Astrocyte of the cerebellum (primary cell): ENCODE results near the gene GNPDA1.

Source experiments
- DNase-seq: peaks from one replicate; pipeline ENCODE4 v3.0.0-alpha.2; 2011; ENCODE audit warnings: low read depth
- H3K4me3 ChIP-seq: 2 replicates; pipeline ENCODE4 v1.5.1; 2011; ENCODE audit warnings: mild to moderate bottlenecking, low read depth, low read length, moderate library complexity
- CTCF ChIP-seq: IDR thresholded peaks from 2 replicates; pipeline ENCODE4 v1.5.1; 2012; ENCODE audit warnings: low read length, low read depth, moderate library complexity, mild to moderate bottlenecking; ENCODE audit errors: missing control alignments
- in situ Hi-C: cut with HindIII; loops from 2 replicates; pipeline ENCODE4 v1.10.0; 2017; ENCODE audit warnings: low sequenced_read_pairs

GNPDA1 gene

GRCh38 chr5:142000704-142001484 lies 11.9 kb downstream of the GNPDA1 start:
- DNase-seq = no peak
- peak; percentile 43 for TF ChIP-seq CTCF

GRCh38 chr5:142000173-142000572 lies 12.7 kb downstream of the GNPDA1 start:
- no peak for TF ChIP-seq CTCF
- H3K4me3 ChIP-seq = no peak overlapping the region
- in situ Hi-C loops = no loop called here

More at GRCh38 chr5:142000704-142001484, 11.9 kb downstream of the GNPDA1 start:
- H3K4me3 ChIP-seq = no peak overlapping the region
- in situ Hi-C loops = no loop called here

GRCh38 chr5:141997358-141997960 lies 15.4 kb downstream of the GNPDA1 start:
- no peak for TF ChIP-seq CTCF
- no peak for DNase-seq
- H3K4me3 ChIP-seq = no peak overlapping the region
- in situ Hi-C loops = loop anchor here (5.0 kb wide), 1 partner anchor 150 kb away; no protein-coding TSS in a partner anchor

More at GRCh38 chr5:142000173-142000572, 12.7 kb downstream of the GNPDA1 start:
- DNase-seq = no peak

- TF ChIP-seq CTCF = no peak
These were observed 17.2 kb downstream of the GNPDA1 start for GRCh38 chr5:141995656-141996055.

GRCh38 chr5:141994511-141995136 lies 18.2 kb downstream of the GNPDA1 start:
- H3K4me3 ChIP-seq = no peak overlapping the region
- in situ Hi-C loops = loop anchor here (5.0 kb wide), 1 partner anchor 153 kb away; no protein-coding TSS in a partner anchor
- no peak for TF ChIP-seq CTCF
- no peak for DNase-seq

More at GRCh38 chr5:141995656-141996055, 17.2 kb downstream of the GNPDA1 start:
- no peak for DNase-seq
- in situ Hi-C loops = loop anchor here (5.0 kb wide), 1 partner anchor 152 kb away; no protein-coding TSS in a partner anchor
- H3K4me3 ChIP-seq = no peak overlapping the region

- no peak overlapping the region for H3K4me3 ChIP-seq
- TF ChIP-seq CTCF = peak; percentile 74
- peak; percentile 54 for DNase-seq
- in situ Hi-C loops = no loop called here
These were observed 20.4 kb downstream of the GNPDA1 start for GRCh38 chr5:141992349-141992963.
